IgD-negative memory B cell (primary cell): ENCODE results near the gene SNAPC4. TPM values are rescaled to one million over a fixed set of nuclear protein-coding genes. Genes with fewer than 3 reads are reported as not detected.
A peak's percentile ranks its signal among the peaks of the same experiment; 100 is the strongest.

Source experiments
- H3K27ac Mint-ChIP-seq, 3 donors: one replicate each; pipeline ENCODE4 v1.8.0; 2020 to 2022; ENCODE audit warnings: mild to moderate bottlenecking in 3 of 3, mixed read lengths in 3 of 3, moderate library complexity in 1 of 3
- H3K27me3 Mint-ChIP-seq: one replicate; pipeline ENCODE4 v1.8.0; 2021; ENCODE audit warnings: mixed read lengths
- H3K36me3 Mint-ChIP-seq: one replicate; pipeline ENCODE4 v1.8.0; 2020; ENCODE audit warnings: mild to moderate bottlenecking, mixed read lengths
- H3K4me1 Mint-ChIP-seq, 3 donors: one replicate each; pipeline ENCODE4 v1.8.0; 2020 to 2022; ENCODE audit warnings: mixed read lengths in 3 of 3, mild to moderate bottlenecking in 1 of 3
- H3K4me3 Mint-ChIP-seq, 4 donors: one replicate each; pipeline ENCODE4 v1.8.0; 2020 to 2022; ENCODE audit warnings: mild to moderate bottlenecking in 4 of 4, mixed read lengths in 4 of 4, moderate library complexity in 3 of 4
- H3K9me3 Mint-ChIP-seq, 3 donors: one replicate each; pipeline ENCODE4 v1.8.0; 2020 to 2021; ENCODE audit warnings: mixed read lengths in 3 of 3, mild to moderate bottlenecking in 1 of 3
- polyA plus RNA-seq: library from polyadenylated mRNA; unstranded; fragments of 300-500 nt; fragmentation: Illumina TruSeq; gene quantifications from one replicate; pipeline ENCODE4 v1.2.3, GENCODE V29; 2021

Gene SNAPC4
- polyA plus RNA-seq, 1 donor from 2014 or later: 3.8 TPM

DNA sequence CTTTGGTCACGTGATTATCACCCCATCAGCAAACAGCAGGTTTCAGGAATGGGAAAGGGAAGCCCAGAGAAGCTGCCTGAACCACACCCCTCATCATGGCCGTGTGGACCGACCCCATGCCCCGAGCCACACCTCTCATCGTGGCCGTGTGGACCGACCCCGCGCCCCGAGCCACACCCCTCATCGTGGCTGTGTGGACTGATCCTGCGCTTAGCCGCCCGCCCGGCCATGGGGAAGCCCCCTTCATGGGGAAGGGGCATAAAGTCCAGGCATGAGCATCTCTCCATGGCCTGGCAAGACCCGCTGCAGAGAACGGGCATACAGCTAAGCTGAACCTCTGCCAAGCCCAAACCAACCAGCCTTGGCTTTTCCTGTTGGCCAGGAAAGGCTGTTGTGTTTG lies 6.4 kb downstream of the SNAPC4 start:
- no peak overlapping the region for H3K27ac Mint-ChIP-seq
- H3K27me3 Mint-ChIP-seq: no peaks in the 10 kb centered on the region
- H3K36me3 Mint-ChIP-seq: peaks cover 3% of the 10 kb centered on the region
- no peak overlapping the region for H3K4me3 Mint-ChIP-seq
- H3K9me3 Mint-ChIP-seq: no peaks in the 10 kb centered on the region
- peaks cover 0 to 4% (median 0%) of the 10 kb centered on the region in 3 donors for H3K4me1 Mint-ChIP-seq

GRCh38 chr9:136392538-136393449 lies 7.2 kb downstream of the SNAPC4 start:
- H3K27me3 Mint-ChIP-seq: no peaks in the 10 kb centered on the region
- H3K4me1 Mint-ChIP-seq: no peaks in the 10 kb centered on the region
- no peak overlapping the region for H3K27ac Mint-ChIP-seq
- H3K4me3 Mint-ChIP-seq: no peak overlapping the region
- peaks cover 3% of the 10 kb centered on the region for H3K36me3 Mint-ChIP-seq
- H3K9me3 Mint-ChIP-seq: no peaks in the 10 kb centered on the region

GRCh38 chr9:136391737-136392537 lies 8.0 kb downstream of the SNAPC4 start:
- Mint-ChIP-seq H3K27ac (peak overlapping the region in 2 of 3 donors; percentile 10 to 51), H3K4me1 (no peaks in the 10 kb centered on the region), H3K4me3 (peak overlapping the region in 2 of 4 donors; percentile 39 to 41), H3K9me3 (no peaks in the 10 kb centered on the region), H3K27me3 (no peaks in the 10 kb centered on the region), H3K36me3 (peaks cover 3% of the 10 kb centered on the region)

DNA sequence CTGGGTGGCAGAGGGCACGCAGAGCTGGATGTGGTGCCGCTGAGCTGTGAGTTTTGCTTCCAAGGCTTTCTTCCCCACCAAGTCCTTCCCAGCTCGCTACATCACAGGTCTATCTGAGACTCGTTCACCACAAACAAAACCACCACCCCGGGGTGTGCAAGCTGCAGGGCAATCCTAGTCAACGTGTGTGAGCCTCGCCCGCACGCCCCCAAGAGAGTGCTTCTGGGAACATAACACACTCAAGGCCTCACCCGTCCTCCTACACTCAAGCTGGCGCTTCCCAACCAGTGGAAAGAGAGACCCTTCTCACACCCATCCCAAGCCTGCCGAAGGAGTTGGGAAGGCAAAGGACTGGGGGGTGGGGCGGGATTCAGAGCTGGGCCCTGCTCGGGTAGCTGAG lies 10.6 kb downstream of the SNAPC4 start:
- Mint-ChIP-seq H3K27ac (peak overlapping the region in 1 of 3 donors; percentile 87), H3K4me1 (peaks cover 0 to 1% (median 0%) of the 10 kb centered on the region in 3 donors), H3K36me3 (peaks cover 11% of the 10 kb centered on the region), H3K4me3 (no peak overlapping the region), H3K27me3 (no peaks in the 10 kb centered on the region), H3K9me3 (no peaks in the 10 kb centered on the region)

DNA sequence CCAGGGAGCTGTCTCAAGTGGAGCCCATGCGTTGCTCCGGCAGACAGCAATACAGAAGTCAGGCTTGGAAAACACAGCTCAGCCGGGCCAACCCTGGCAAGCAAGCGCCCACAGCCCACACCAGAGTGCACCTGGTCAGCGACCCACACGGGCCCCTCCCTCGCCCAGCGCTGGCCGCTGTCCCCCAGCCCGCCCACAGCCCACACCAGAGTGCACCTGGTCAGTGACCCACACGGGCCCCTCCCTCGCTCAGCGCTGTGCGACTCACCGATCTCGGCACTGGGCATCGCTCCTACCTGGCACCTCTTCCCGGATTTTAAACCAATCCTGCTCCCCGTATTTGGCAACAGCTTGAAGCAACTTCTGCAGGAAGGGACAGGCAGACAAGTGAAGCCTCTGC lies 12.8 kb downstream of the SNAPC4 start:
- H3K27ac Mint-ChIP-seq: no peak overlapping the region

GRCh38 chr9:136386018-136386417 lies 14.0 kb downstream of the SNAPC4 start:
- Mint-ChIP-seq H3K27me3 (no peaks in the 10 kb centered on the region), H3K4me1 (peaks cover 0 to 1% (median 0%) of the 10 kb centered on the region in 3 donors), H3K27ac (no peak overlapping the region), H3K4me3 (no peak overlapping the region), H3K36me3 (peaks cover 8% of the 10 kb centered on the region), H3K9me3 (no peaks in the 10 kb centered on the region)

More for the DNA sequence above, 12.8 kb downstream of the SNAPC4 start:
- Mint-ChIP-seq H3K9me3 (no peaks in the 10 kb centered on the region), H3K27me3 (no peaks in the 10 kb centered on the region), H3K4me1 (peaks cover 0 to 1% (median 0%) of the 10 kb centered on the region in 3 donors), H3K36me3 (peaks cover 11% of the 10 kb centered on the region), H3K4me3 (no peak overlapping the region)

DNA sequence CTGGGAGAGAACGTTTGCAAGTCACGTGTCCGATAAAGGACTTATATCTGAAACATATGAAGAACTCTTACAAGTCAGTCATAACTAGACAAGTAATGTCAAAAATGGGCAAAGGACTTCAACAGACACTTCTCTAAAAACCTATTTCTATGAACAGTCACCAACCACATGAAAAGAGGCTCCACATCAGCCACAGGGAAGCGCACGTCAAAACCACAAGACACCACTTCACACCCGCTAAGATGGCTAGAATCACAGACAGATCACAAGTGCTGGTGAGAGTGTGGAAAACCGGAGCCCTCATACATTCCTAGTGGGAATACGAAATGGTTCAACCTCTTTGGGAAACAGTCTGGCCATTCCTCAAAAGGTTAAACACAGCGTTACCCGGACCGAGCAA lies 15.0 kb downstream of the SNAPC4 start:
- Mint-ChIP-seq H3K9me3 (no peaks in the 10 kb centered on the region), H3K4me1 (peaks cover 0 to 1% (median 0%) of the 10 kb centered on the region in 3 donors), H3K27me3 (no peaks in the 10 kb centered on the region), H3K36me3 (peaks cover 8% of the 10 kb centered on the region), H3K4me3 (no peak overlapping the region), H3K27ac (no peak overlapping the region)

GRCh38 chr9:136383436-136383835 lies 16.5 kb downstream of the SNAPC4 start:
- Mint-ChIP-seq H3K9me3 (no peaks in the 10 kb centered on the region), H3K4me3 (no peak overlapping the region), H3K27ac (no peak overlapping the region), H3K27me3 (no peaks in the 10 kb centered on the region), H3K4me1 (peaks cover 0 to 1% (median 0%) of the 10 kb centered on the region in 3 donors), H3K36me3 (peaks cover 8% of the 10 kb centered on the region)

DNA sequence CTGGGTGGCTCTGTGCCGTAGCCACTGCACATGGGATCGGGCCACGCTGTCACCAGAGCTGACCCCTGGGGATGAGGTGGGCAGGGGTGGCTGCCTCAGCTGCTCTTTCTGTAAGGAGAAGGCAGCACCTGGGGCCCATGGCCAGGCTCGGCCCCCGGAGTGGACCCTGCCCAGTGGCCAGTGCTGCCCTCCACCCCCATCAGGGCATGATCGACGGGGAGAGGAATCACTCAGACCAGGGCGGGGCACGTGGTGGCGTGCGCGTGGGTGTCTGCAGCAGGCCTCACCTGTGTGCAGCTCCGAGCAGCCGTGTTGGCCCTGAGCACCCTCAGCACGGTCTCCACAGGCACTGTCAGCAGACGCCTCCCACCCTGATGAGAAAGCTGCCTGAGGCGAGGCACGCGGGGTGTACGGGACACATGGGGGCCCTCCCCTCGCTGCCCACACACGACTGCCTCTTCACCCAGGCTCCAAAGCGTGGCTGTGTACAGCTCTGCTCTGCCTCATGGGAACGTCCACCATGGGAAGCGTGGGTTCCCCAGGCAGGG lies 17.9 kb downstream of the SNAPC4 start:
- H3K4me3 Mint-ChIP-seq: no peak overlapping the region
- H3K27ac Mint-ChIP-seq: no peak overlapping the region
- peaks cover 0 to 1% (median 0%) of the 10 kb centered on the region in 3 donors for H3K4me1 Mint-ChIP-seq
- peaks cover 8% of the 10 kb centered on the region for H3K36me3 Mint-ChIP-seq
- H3K9me3 Mint-ChIP-seq: no peaks in the 10 kb centered on the region
- no peaks in the 10 kb centered on the region for H3K27me3 Mint-ChIP-seq

DNA sequence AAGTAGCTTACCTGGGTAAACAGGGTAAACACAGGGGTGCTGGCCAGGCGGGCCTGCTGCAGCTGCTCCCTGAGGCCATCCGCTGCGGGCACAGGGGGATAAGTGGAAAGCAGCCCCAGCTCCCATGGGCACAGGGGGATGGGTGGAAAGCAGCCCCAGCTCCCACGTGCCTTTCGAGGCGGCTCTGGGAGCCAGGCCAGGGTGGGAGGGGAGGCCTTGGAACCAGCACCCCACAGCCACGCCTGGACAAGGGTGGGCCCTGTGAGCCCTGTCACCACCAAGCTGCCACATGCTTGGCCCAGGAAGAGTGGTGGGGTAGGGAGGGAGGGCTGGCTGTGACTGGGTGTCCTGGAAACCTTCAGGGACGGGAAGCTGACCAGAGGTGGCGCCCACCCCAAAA lies 18.7 kb downstream of the SNAPC4 start:
- H3K36me3 Mint-ChIP-seq: peaks cover 8% of the 10 kb centered on the region
- no peak overlapping the region for H3K27ac Mint-ChIP-seq
- H3K4me3 Mint-ChIP-seq: no peak overlapping the region
- H3K27me3 Mint-ChIP-seq: no peaks in the 10 kb centered on the region
- H3K9me3 Mint-ChIP-seq: no peaks in the 10 kb centered on the region
- peaks cover 0 to 1% (median 0%) of the 10 kb centered on the region in 3 donors for H3K4me1 Mint-ChIP-seq

DNA sequence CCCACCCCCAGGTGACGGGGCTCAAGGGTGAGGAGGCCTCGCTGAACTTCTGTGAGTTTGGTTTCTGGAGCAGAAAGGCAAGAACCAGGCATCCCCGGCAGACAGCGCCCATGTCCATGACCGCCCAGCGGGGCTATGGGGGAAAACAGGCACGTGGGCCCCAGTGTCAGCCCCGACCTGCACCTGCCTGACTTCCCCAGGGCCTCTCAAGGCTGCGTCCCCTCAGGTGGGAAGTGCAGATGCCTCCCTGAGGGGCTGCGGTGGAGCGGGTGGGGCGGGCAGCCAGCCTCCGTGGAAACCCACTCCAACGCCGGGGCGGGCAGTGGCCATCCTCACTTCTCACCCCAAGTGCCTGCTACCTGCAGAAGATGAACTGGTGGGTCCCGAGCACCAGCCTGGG lies 19.6 kb downstream of the SNAPC4 start:
- Mint-ChIP-seq H3K4me1 (peaks cover 0 to 1% (median 0%) of the 10 kb centered on the region in 3 donors), H3K27ac (no peak overlapping the region), H3K27me3 (no peaks in the 10 kb centered on the region), H3K36me3 (peaks cover 5% of the 10 kb centered on the region), H3K4me3 (no peak overlapping the region), H3K9me3 (no peaks in the 10 kb centered on the region)

- no peaks in the 10 kb centered on the region for H3K9me3 Mint-ChIP-seq
- H3K27me3 Mint-ChIP-seq: no peaks in the 10 kb centered on the region
- peaks cover 0 to 1% (median 0%) of the 10 kb centered on the region in 3 donors for H3K4me1 Mint-ChIP-seq
- no peak overlapping the region for H3K4me3 Mint-ChIP-seq
- H3K27ac Mint-ChIP-seq: no peak overlapping the region
- peaks cover 4% of the 10 kb centered on the region for H3K36me3 Mint-ChIP-seq
Observed at GRCh38 chr9:136379891-136380290, 20.1 kb downstream of the SNAPC4 start.

DNA sequence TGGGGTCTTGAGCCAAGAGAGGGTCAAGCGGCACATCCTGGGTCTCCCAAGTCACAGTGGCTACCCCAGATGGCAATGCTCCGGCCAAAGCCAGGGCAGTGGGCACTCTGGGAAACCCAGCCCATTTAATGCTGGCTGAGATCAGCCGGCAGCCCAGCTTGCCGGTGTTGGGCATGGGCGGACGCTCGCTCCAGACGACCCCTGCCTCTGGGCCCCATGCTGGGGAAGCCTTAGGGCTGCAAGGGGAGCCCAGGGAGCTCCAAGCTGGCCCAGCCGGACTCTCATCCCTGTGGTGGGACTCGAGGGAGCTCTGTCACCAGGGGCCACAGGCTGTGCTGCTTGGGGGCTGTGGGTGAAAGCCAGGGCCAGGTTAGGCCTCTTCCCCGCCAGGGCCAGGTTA lies 20.6 kb downstream of the SNAPC4 start:
- peaks cover 2% of the 10 kb centered on the region for H3K36me3 Mint-ChIP-seq

DNA sequence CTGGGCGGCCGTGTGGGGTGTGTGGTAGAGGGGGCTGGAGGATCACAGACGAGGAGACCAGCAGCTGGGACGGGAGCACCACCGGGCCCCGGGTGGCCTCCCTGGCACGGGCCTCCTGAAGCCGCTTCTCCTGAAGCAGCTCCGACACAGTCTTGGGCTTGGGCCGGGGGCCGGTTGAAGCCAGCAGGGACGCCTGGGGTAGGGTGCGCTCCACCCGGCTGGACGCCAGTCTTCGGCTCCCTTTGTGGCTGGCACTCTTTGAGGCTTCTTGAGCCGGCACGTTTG lies 21.0 kb downstream of the SNAPC4 start:
- H3K9me3 Mint-ChIP-seq: no peaks in the 10 kb centered on the region
- peaks cover 2% of the 10 kb centered on the region for H3K36me3 Mint-ChIP-seq
- no peak overlapping the region for H3K4me3 Mint-ChIP-seq
- H3K4me1 Mint-ChIP-seq: no peaks in the 10 kb centered on the region
- H3K27ac Mint-ChIP-seq: no peak overlapping the region
- no peaks in the 10 kb centered on the region for H3K27me3 Mint-ChIP-seq

More for the DNA sequence above, 20.6 kb downstream of the SNAPC4 start:
- Mint-ChIP-seq H3K27me3 (no peaks in the 10 kb centered on the region), H3K4me3 (no peak overlapping the region), H3K4me1 (no peaks in the 10 kb centered on the region), H3K9me3 (no peaks in the 10 kb centered on the region), H3K27ac (no peak overlapping the region)
